ENCODE data around the gene GTPBP1.
A peak's percentile ranks its signal among the peaks of the same experiment; 100 is the strongest.

DNA sequence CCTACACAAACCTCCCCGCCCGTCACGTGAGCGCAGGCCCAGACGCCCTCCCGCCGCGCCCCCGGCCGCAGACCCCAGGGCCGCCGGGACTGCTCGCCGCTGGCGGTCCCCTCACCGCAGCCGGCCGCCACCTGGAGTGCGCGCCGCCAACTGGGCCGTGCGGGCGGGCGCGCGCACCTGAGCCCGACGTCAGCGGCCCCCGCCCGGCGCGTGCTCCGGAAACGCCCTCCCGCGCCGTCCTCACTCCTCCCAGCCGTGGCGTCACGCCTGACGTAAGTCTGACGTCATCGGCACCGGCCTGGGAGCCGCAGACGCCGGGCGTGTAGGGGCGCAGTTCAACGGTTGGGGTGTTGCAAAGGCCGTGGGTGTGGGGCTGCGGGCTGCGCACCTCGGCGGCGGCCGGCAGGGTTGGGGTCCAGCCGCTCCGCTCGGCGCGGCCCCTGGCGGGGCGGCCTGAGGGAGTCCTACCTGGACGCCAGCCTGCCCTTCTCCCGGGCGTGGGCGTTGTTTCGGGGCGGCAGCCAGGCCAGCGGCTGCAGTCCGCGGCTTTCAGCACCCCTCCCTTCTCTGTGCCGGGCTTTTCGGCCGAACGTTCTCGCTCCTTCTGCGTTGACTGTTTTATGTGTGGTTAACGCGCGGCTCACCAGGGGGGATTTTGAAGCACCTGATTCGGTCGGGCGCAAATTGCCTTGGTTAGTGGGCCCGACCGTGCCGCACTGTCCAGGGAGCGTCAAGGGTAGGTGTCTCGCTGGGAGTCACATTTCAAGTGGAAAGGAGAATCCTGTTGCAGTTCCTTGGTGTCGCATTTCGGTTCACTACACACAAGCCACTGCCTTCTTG, 4.7 kb upstream of the GTPBP1 start, which contains the start of gene JOSD1:
- TF ChIP-seq POLR2A (IDR thresholded peaks at IDR 0.05) (peak; percentile 50 to 91), EP300 (IDR thresholded peaks at IDR 0.05) (peak; percentile 85)
- TF ChIP-seq, protein P1, sequence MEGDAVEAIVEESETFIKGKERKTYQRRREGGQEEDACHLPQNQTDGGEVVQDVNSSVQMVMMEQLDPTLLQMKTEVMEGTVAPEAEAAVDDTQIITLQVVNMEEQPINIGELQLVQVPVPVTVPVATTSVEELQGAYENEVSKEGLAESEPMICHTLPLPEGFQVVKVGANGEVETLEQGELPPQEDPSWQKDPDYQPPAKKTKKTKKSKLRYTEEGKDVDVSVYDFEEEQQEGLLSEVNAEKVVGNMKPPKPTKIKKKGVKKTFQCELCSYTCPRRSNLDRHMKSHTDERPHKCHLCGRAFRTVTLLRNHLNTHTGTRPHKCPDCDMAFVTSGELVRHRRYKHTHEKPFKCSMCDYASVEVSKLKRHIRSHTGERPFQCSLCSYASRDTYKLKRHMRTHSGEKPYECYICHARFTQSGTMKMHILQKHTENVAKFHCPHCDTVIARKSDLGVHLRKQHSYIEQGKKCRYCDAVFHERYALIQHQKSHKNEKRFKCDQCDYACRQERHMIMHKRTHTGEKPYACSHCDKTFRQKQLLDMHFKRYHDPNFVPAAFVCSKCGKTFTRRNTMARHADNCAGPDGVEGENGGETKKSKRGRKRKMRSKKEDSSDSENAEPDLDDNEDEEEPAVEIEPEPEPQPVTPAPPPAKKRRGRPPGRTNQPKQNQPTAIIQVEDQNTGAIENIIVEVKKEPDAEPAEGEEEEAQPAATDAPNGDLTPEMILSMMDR (IDR thresholded peaks at IDR 0.05): no peak

Data from suprapubic skin (tissue), 3 donors.